HL-60 (cell line): ENCODE results near the gene NEU2.

Experiments used
- DNase-seq, 2 experiments: peaks; one replicate each; pipeline ENCODE4 v3.0.0-alpha.2; 2010 to 2020; ENCODE audit warnings: low read depth in 1 of 2, low spot score in 1 of 2
- H3K27ac ChIP-seq: fragments of 250-450 bp; sonication (Bioruptor Pico); replicated peaks from 2 replicates; pipeline ENCODE4 v1.5.1; 2020; ENCODE audit warnings: mild to moderate bottlenecking, moderate library complexity
- H3K27me3 ChIP-seq: fragments of 250-450 bp; sonication (Bioruptor Pico); 2 replicates; pipeline ENCODE4 v1.5.1; 2021; ENCODE audit warnings: mild to moderate bottlenecking, moderate library complexity; ENCODE audit not compliant: insufficient read depth, poor library complexity, severe bottlenecking
- H3K4me3 ChIP-seq: replicated peaks from 2 replicates; pipeline ENCODE4 v1.5.1; 2011; ENCODE audit warnings: mild to moderate bottlenecking, control low read depth, low read length; ENCODE audit not compliant: insufficient read depth
- GABPA ChIP-seq: IDR thresholded peaks from 2 replicates; pipeline ENCODE4 v1.6.1; 2012; ENCODE audit warnings: low read depth
- POLR2AphosphoS5 ChIP-seq: IDR thresholded peaks from 2 replicates; pipeline ENCODE4 v1.6.1; 2012; ENCODE audit warnings: low read depth
- REST ChIP-seq: IDR thresholded peaks from 2 replicates; pipeline ENCODE4 v1.6.1; 2012; ENCODE audit warnings: low read depth; ENCODE audit not compliant: insufficient replicate concordance
- SPI1 ChIP-seq: IDR thresholded peaks from 2 replicates; pipeline ENCODE4 v1.6.1; 2012; ENCODE audit warnings: low read depth, mild to moderate bottlenecking, borderline replicate concordance
- TF ChIP-seq, protein P1 (sequence below): IDR thresholded peaks from one replicate; pipeline ENCODE4 v1.5.1; 2011; ENCODE audit warnings: low read length, control low read depth, inconsistent platforms; ENCODE audit not compliant: insufficient read depth

NEU2 gene

DNA sequence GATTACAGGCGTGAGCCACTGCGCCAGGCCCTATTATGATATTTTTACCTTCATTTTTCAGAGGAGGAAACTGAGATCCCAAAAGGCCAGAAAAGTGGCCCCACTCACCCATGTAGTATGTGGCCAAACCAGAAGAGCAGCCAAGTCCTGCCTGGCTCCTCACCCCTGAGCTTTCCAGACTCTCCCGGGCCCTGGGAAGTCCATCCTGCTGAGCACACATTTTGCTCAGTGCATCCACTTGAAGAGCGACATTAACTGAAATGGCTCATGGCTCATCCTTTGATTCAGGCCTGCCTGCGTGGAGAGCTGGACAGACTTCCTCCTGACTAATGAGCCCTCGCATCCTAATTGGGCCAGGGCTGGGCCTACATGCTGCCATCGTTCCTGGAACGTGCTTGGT, 9.9 kb upstream of the NEU2 start:
- H3K4me3 ChIP-seq = no peak overlapping the region
- DNase-seq = no peak
- TF ChIP-seq GABPA (no peak), POLR2AphosphoS5 (no peak), SPI1 (no peak), REST (no peak)
- TF ChIP-seq, protein P1, sequence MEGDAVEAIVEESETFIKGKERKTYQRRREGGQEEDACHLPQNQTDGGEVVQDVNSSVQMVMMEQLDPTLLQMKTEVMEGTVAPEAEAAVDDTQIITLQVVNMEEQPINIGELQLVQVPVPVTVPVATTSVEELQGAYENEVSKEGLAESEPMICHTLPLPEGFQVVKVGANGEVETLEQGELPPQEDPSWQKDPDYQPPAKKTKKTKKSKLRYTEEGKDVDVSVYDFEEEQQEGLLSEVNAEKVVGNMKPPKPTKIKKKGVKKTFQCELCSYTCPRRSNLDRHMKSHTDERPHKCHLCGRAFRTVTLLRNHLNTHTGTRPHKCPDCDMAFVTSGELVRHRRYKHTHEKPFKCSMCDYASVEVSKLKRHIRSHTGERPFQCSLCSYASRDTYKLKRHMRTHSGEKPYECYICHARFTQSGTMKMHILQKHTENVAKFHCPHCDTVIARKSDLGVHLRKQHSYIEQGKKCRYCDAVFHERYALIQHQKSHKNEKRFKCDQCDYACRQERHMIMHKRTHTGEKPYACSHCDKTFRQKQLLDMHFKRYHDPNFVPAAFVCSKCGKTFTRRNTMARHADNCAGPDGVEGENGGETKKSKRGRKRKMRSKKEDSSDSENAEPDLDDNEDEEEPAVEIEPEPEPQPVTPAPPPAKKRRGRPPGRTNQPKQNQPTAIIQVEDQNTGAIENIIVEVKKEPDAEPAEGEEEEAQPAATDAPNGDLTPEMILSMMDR = no peak
- no peaks in the 10 kb centered on the region for H3K27me3 ChIP-seq
- H3K27ac ChIP-seq = no peak overlapping the region

DNA sequence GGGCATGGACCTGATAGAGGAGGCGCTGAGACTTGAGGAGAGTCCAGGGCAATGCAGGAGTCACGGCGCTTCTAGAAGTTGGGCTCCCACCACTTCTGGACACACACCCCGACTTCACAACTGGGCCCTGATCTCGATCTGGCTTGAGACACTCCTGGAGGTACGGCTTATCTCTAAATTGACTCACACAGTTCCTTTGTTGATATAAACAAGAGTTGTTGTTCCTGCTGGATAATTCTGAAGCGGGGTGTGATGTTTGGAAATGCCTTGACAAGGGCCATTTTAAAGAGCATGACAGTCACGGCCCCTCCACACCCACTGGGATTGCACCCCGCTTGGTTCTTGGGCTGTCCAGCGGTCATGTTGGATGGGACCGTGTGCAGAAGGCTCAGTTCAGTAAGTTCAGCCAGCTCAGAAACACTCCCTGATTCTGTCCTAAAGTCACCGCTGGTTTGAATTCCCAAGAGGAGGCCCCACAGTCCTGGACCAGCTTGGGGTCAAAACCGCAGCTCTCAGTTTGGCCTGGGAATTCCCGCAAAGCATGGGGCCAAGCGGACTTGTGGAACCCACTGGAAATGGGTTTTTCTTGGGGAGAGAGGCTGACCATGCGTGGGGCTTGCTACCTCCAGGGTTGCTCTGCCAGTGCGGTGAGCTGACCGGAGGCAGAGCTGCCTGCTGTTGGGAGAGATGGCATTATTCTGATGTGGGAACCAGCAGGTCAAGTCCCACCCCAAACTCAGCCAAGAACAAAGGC, 9.3 kb upstream of the NEU2 start:
- Histone ChIP-seq H3K27me3 (no peaks in the 10 kb centered on the region), H3K27ac (no peak overlapping the region), H3K4me3 (no peak overlapping the region)
- no peak for DNase-seq
- TF ChIP-seq SPI1 = no peak
- TF ChIP-seq, protein P1 = no peak
- TF ChIP-seq POLR2AphosphoS5 = no peak
- no peak for TF ChIP-seq GABPA
- no peak for TF ChIP-seq REST

- Histone ChIP-seq H3K27ac (no peak overlapping the region), H3K27me3 (no peaks in the 10 kb centered on the region), H3K4me3 (no peak overlapping the region)
- no peak for TF ChIP-seq SPI1
- no peak for TF ChIP-seq REST
- TF ChIP-seq, protein P1 = no peak
- TF ChIP-seq POLR2AphosphoS5 = no peak
- no peak for TF ChIP-seq GABPA
- DNase-seq = no peak
These were observed 8.6 kb upstream of the NEU2 start for GRCh38 chr2:233023761-233024410.
